WI38 (cell line): Measurements from ENCODE around the gene NLRC4.

Experiments
- H3K4me3 ChIP-seq: 2 replicates; pipeline ENCODE4 v1.5.1; 2011; ENCODE audit warnings: low read depth, mild to moderate bottlenecking, control low read depth, low read length
- CTCF ChIP-seq: IDR thresholded peaks from 2 replicates; pipeline ENCODE4 v1.5.1; 2012; ENCODE audit warnings: low read depth, mild to moderate bottlenecking, control low read depth, low read length

The NLRC4 gene

GRCh38 chr2:32260376-32260775 lies 4.3 kb downstream of the NLRC4 start:
- no peak for TF ChIP-seq CTCF
- H3K4me3 ChIP-seq: no peak overlapping the region

- no peak for TF ChIP-seq CTCF
- no peak overlapping the region for H3K4me3 ChIP-seq
These were observed 6.4 kb downstream of the NLRC4 start for GRCh38 chr2:32258242-32258641.

- no peak for TF ChIP-seq CTCF
- H3K4me3 ChIP-seq: no peak overlapping the region
These were observed 14.4 kb downstream of the NLRC4 start for GRCh38 chr2:32250290-32250689.

- TF ChIP-seq CTCF: no peak
- H3K4me3 ChIP-seq: no peak overlapping the region
These were observed 14.9 kb downstream of the NLRC4 start for GRCh38 chr2:32249731-32250236.

GRCh38 chr2:32248299-32248698 lies 16.4 kb downstream of the NLRC4 start:
- no peak for TF ChIP-seq CTCF
- H3K4me3 ChIP-seq: no peak overlapping the region

GRCh38 chr2:32246911-32247310 lies 17.8 kb downstream of the NLRC4 start:
- TF ChIP-seq CTCF: no peak
- no peak overlapping the region for H3K4me3 ChIP-seq

GRCh38 chr2:32242331-32242730 lies 22.4 kb downstream of the NLRC4 start:
- no peak for TF ChIP-seq CTCF
- H3K4me3 ChIP-seq: no peak overlapping the region
